GM18519 (cell line): ENCODE results near the gene MS4A6E.

Source experiments
- ATAC-seq: cut with Tn5 transposase; IDR thresholded peaks from one replicate; pipeline ENCODE4 v1.9.1; 2021; ENCODE audit warnings: mild to moderate bottlenecking, moderate library complexity; ENCODE audit not compliant: unreplicated experiment, low FRiP score

Gene MS4A6E

DNA sequence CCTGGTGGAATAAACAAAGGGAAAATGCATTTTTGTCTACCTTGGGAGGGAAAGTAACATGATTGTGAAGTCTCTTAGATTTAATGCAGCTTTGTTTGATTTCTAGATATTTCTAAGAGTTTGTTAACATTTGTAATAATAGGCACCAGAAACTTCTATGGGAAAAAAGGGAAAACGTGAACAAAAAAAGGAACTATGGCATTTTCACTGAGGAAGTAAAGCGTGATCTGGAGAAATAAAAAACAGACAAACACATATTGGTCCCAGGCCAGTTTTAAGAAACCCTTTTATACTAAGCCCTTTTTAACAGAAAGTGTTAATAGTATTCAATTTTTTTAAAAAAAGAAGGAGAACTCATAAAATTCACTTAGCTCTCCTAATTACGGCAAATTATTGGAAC is 44.3 kb downstream of the MS4A6E start:
- ATAC-seq, result no peak

DNA sequence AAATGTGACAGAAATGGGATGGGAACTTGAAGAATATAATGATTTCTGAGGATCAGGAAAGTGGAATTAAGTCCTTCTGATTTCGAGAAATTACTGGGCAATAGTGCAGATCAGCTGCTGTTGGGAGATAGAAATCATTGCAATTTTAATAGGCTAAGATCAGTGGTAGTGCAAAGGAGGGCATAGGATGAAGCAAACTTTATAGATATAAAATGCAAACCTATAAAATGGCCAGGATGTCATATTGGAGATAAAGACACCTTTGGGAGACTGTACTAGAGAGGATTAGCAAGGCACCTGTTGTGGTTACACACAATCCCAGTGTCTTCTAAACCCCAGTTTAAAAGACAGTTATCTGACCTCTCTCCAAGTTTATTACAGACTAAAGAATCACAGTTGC is 44.8 kb downstream of the MS4A6E start:
- ATAC-seq, result no peak

- no peak for ATAC-seq
Measured at GRCh38 chr11:60372767-60373166, 45.7 kb downstream of the MS4A6E start.

DNA sequence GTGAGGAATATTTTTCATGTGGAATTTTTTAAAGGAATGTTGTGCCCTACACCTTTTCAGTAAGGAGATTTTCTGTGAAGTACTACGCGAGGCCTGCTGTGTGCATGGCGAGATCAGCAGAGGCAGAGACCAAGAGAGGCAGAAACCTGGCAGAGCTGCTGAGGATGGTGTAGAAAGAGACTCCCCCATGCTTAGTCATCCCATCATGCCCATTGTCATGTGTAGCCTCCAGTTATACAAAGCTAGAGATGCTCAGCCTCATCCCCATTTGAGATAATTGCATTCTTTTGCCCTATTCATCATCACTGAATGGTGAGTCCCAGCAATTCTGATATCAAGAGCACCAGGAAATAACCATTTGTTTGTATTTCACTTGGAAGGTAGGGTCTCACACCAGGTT is 48.3 kb downstream of the MS4A6E start:
- no peak for ATAC-seq

DNA sequence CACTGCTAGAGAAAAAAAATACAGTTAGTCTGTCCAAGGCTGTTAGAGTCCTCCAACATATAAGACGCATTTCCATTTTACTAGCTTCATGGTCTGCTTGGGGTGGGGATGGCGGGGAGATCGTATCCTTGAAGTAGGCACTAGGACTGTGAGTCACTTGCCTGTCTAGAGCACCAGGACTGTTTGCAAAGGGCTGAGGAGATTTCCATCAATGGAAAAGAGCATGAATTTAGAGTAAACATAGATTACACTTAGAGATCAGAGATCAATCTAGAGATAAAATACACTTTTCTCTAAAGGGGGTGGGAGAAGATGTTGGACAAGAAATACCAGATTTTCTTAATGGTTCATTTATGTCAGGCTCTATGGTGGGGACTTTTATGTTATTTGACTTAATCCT is 49.5 kb downstream of the MS4A6E start:
- no peak for ATAC-seq

- ATAC-seq, result no peak
Measured at GRCh38 chr11:60377401-60378136, 50.5 kb downstream of the MS4A6E start.

- ATAC-seq, result peak; percentile 91
Measured at GRCh38 chr11:60378354-60378753, 51.3 kb downstream of the MS4A6E start, which contains the start of gene MS4A7. MS4A7 (plus strand) TSS chr11:60378532; CDS start chr11:60383142, 4,610 bp downstream.

DNA sequence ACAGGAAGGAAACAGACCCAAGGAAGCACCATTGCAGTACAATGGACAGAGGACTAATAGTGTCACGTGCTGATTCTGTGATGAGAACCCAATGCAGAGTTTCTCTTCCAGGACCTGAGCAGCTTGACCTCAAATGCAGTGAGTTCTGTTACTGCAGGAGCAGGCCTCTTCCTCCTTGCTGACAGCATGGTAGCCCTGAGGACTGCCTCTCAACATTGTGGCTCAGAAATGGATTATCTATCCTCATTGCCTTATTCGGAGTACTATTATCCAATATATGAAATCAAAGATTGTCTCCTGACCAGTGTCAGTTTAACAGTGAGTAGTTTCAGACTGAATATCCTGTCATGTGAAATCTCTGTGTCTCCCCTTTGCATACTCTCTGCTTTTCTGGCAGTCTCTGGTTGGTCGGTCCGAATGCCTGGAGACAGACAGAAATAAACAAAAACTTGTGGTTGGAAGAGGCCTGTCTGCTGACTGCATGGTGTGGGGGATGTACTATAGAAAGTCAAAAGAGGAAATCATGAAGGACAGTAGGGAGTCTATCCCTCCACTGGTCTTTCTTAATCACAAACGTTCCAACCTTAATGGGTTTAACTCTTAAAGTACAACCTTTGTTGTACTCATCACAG is 62.3 kb downstream of the MS4A6E start:
- ATAC-seq, result peak; percentile 71

GRCh38 chr11:60390419-60390818 is 63.4 kb downstream of the MS4A6E start:
- no peak for ATAC-seq
